Stimulated activated CD8-positive, alpha-beta memory T cell treated with anti-CD3 and anti-CD28 coated beads, Interleukin-7, amount 100 ng/mL, for 1 hour (primary cell): ENCODE data around the gene RBM15.

Source experiments
- DNase-seq, 2 donors: peaks; one replicate each; pipeline ENCODE4 v3.0.0-alpha.2; 2020; ENCODE audit warnings: low read depth in 2 of 2

Gene RBM15

GRCh38 chr1:110355321-110355720 is 16.1 kb downstream of the RBM15 start:
- DNase-seq: no peak

- no peak for DNase-seq
Observed at GRCh38 chr1:110356379-110356778, 17.2 kb downstream of the RBM15 start.

- no peak for DNase-seq
Observed at GRCh38 chr1:110360431-110360830, 21.3 kb downstream of the RBM15 start.

- no peak for DNase-seq
Observed at GRCh38 chr1:110361856-110362255, 22.7 kb downstream of the RBM15 start.

GRCh38 chr1:110364221-110364620 is 25.0 kb downstream of the RBM15 start:
- DNase-seq: no peak

- DNase-seq: no peak
Observed at GRCh38 chr1:110370827-110371226, 31.6 kb downstream of the RBM15 start.

GRCh38 chr1:110375490-110375889 is 36.3 kb downstream of the RBM15 start:
- no peak for DNase-seq

GRCh38 chr1:110380672-110381283 is 41.6 kb downstream of the RBM15 start:
- no peak for DNase-seq

GRCh38 chr1:110383251-110383990 is 44.2 kb downstream of the RBM15 start:
- no peak for DNase-seq

- DNase-seq: no peak
Observed at GRCh38 chr1:110384581-110385321, 45.6 kb downstream of the RBM15 start.

GRCh38 chr1:110385369-110385768 is 46.2 kb downstream of the RBM15 start:
- DNase-seq: no peak

GRCh38 chr1:110387048-110387754 is 48.0 kb downstream of the RBM15 start:
- no peak for DNase-seq

GRCh38 chr1:110390096-110390495 is 50.9 kb downstream of the RBM15 start:
- no peak for DNase-seq

- DNase-seq: no peak
Observed at GRCh38 chr1:110390692-110391245, 51.6 kb downstream of the RBM15 start, which contains the start of gene SLC16A4. SLC16A4 (minus strand) TSS chr1:110391026; CDS start chr1:110389323, 1,703 bp downstream.

GRCh38 chr1:110393286-110393685 is 54.1 kb downstream of the RBM15 start:
- DNase-seq: no peak

GRCh38 chr1:110393691-110394492 is 54.7 kb downstream of the RBM15 start:
- no peak for DNase-seq

GRCh38 chr1:110394493-110394820 is 55.3 kb downstream of the RBM15 start:
- no peak for DNase-seq
